ENCODE results near the gene ZNF641. TPM values are rescaled to one million over a fixed set of nuclear protein-coding genes. Genes with fewer than 3 reads are reported as not detected.

Gene ZNF641
- 10 to 100 TPM; 22.9 to 33.8 (median 23.4) TPM for total RNA-seq

DNA sequence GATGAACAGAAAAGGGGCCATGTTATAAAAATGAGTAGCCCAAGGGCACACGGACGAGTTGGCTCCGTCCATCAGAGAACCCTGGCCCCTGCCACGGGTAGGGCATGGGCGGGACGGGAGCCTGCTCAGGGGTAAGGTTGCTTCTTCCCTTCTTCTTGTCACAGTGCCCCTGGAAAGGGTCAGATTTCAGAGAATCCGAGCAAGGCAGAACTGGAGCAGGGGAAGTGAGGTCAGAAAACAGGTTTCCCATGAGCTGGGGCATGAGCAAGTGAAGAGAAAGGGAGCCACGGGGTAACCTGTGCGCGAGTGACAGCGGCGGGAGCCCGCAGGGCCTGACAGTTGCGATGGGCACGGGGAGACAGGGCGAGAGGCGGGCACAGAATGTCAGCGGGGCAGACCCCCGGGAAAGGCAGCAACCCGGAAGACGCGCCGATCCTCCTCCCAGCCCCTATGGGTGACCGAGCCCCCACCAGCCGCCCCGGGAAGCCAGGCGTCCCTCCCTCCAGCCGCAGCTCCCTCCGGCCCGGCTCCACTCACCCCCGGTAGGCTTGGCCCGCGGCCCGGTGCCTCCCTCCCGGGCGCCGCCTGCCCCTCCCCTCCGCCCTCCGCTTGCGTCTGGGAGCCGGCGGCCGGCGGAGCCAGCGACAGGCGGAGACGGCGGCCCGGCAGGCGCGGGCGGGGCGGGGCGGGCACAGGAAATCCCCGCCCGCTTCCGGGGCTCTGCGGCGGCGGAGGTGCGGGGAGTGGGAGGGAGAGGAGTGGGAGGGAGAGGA is at the start of gene ZNF641:
ZNF641 (minus strand) TSS at position 671 of the 773 bp plus-strand sequence. CDS start 2,829 bp downstream, outside the sequence.
- Histone ChIP-seq H3K27me3 (no peaks in the 10 kb centered on the region), H3K4me1 (peaks cover 0 to 3% of the 10 kb centered on the region in 2 donors), H3K4me3 (peak within 1 kb of the TSS; percentile 73 to 95 (median 89)), H3K36me3 (no peaks in the 10 kb centered on the region), H3K9me3 (no peaks in the 10 kb centered on the region), H3K27ac (peak within 1 kb of the TSS; percentile 96 to 99)
- peak; percentile 53 to 66 for DNase-seq (ENCODE audit: low spot score in 2 of 2)
- TF ChIP-seq CTCF (IDR thresholded peaks at IDR 0.05) (no peak), POLR2AphosphoS5 (IDR thresholded peaks at IDR 0.05) (no peak), POLR2A (IDR thresholded peaks at IDR 0.05) (peak; percentile 5)
- intact Hi-C loops (cut with DNase I; ENCODE audit: low total_unique reads), result loop anchor here (10.0 kb wide), 1 partner anchor 1916 kb away; no protein-coding TSS in a partner anchor

DNA sequence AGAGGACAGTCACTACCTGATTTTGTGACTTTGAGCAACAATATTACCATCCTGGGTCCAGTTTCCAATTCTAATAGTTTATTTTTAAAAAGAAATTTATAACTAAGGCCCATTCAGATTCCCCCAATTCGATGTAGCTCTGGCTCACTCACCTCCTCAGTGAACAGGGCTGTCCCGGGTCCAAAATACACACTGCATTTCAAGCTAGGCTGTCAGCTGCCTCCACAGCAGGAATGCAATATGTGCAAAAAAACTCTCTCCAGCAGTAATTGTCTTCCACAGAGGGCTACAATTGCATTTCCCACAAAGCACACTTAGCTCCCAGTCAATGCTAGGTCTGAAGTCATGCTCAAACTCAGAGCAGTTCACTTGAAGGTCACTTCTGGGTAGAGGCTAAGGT is 39.3 kb upstream of the ZNF641 start:
- intact Hi-C loops (cut with DNase I; ENCODE audit: low total_unique reads), result no loop called here
- TF ChIP-seq CTCF (IDR thresholded peaks at IDR 0.05), result no peak
- no peak for TF ChIP-seq POLR2AphosphoS5 (IDR thresholded peaks at IDR 0.05)
- TF ChIP-seq POLR2A (IDR thresholded peaks at IDR 0.05), result no peak
- Histone ChIP-seq H3K27ac (no peak overlapping the region), H3K4me1 (no peaks in the 10 kb centered on the region), H3K4me3 (no peak overlapping the region), H3K36me3 (no peaks in the 10 kb centered on the region), H3K27me3 (no peaks in the 10 kb centered on the region), H3K9me3 (no peaks in the 10 kb centered on the region)
- DNase-seq (ENCODE audit: low spot score in 2 of 2), result no peak

DNA sequence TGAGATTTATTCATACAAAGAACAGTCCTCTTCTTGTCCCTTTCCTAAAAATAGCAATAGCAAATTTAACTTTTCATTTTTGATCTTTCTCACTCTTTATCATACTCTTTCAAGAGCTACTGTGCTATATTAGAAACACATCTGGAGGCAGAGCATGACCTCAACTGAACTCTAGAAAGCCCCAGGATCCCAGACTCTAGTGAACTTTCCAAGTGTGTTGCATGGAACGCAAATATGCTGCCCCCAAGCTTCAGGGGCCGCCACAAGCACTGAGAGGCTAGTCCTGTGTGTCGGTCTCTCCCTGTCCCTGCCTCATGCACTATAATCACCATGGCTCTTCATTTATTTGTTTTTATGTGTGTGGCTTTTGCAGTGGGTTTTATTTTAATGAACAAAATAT is 38.7 kb upstream of the ZNF641 start:
- intact Hi-C loops (cut with DNase I; ENCODE audit: low total_unique reads), result no loop called here
- H3K27ac ChIP-seq, result no peak overlapping the region
- DNase-seq (ENCODE audit: low spot score in 2 of 2), result no peak
- H3K36me3 ChIP-seq, result no peaks in the 10 kb centered on the region
- TF ChIP-seq POLR2AphosphoS5 (IDR thresholded peaks at IDR 0.05), result no peak
- TF ChIP-seq POLR2A (IDR thresholded peaks at IDR 0.05), result no peak
- TF ChIP-seq CTCF (IDR thresholded peaks at IDR 0.05), result no peak
- H3K4me3 ChIP-seq, result no peak overlapping the region
- H3K4me1 ChIP-seq, result no peaks in the 10 kb centered on the region
- no peaks in the 10 kb centered on the region for H3K9me3 ChIP-seq
- H3K27me3 ChIP-seq, result no peaks in the 10 kb centered on the region

DNA sequence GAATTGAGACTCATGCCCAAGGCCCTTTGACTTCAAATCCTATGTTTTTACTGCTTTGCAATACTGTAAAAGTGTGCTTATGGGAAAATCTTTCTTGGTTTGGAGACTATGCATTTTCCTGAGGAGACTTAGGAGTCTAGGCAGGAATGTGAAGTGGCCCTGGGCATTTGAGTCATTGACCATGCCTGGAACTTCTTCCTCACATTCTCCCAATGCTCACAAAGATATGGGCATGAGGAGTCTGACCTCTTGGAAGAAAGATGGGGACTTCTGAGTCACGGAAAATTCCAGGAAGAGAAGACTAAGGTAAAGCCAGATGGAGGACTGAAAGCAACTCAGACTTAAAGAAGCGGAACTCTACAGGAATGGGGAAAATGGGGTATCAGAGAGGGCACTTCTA is 38.2 kb upstream of the ZNF641 start:
- no peaks in the 10 kb centered on the region for H3K36me3 ChIP-seq
- H3K27me3 ChIP-seq, result no peaks in the 10 kb centered on the region
- no peak overlapping the region for H3K4me3 ChIP-seq
- no peaks in the 10 kb centered on the region for H3K9me3 ChIP-seq
- no peaks in the 10 kb centered on the region for H3K4me1 ChIP-seq
- H3K27ac ChIP-seq, result no peak overlapping the region
- TF ChIP-seq POLR2A (IDR thresholded peaks at IDR 0.05), result no peak
- TF ChIP-seq CTCF (IDR thresholded peaks at IDR 0.05), result no peak
- no peak for TF ChIP-seq POLR2AphosphoS5 (IDR thresholded peaks at IDR 0.05)
- intact Hi-C loops (cut with DNase I; ENCODE audit: low total_unique reads), result no loop called here
- DNase-seq (ENCODE audit: low spot score in 2 of 2), result no peak

DNA sequence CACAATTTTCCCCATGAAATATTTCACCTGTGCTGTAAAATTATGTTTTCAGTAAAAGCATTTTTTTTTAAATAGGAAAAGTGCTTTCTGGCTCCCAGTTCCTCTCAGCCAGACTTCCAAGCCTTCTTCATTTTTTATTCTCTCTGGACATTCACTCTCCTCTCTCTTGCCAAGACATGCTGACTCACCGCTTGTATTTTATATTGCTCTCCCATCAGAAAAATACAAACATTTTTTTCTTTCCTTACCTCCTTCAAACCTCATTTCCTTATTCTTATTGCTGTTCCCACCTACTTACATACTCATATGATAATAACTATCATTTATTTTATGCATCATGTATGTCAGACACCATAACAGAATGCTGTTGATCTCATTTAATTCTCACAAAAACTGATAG is 37.7 kb upstream of the ZNF641 start:
- Histone ChIP-seq H3K27ac (no peak overlapping the region), H3K9me3 (no peaks in the 10 kb centered on the region), H3K27me3 (no peaks in the 10 kb centered on the region), H3K4me3 (no peak overlapping the region), H3K36me3 (no peaks in the 10 kb centered on the region), H3K4me1 (no peaks in the 10 kb centered on the region)
- intact Hi-C loops (cut with DNase I; ENCODE audit: low total_unique reads), result no loop called here
- no peak for TF ChIP-seq POLR2A (IDR thresholded peaks at IDR 0.05)
- TF ChIP-seq CTCF (IDR thresholded peaks at IDR 0.05), result no peak
- TF ChIP-seq POLR2AphosphoS5 (IDR thresholded peaks at IDR 0.05), result no peak
- no peak for DNase-seq (ENCODE audit: low spot score in 2 of 2)
